NB4 (cell line): ENCODE results near the gene ZNF580.

Experiments
- DNase-seq: peaks from one replicate; pipeline ENCODE4 v3.0.0; 2010; ENCODE audit warnings: low read depth
- H3K4me3 ChIP-seq: one replicate; pipeline ENCODE4 v1.5.1; 2011; ENCODE audit warnings: mild to moderate bottlenecking, low read depth, low read length, moderate library complexity
- CTCF ChIP-seq: IDR thresholded peaks from one replicate; pipeline ENCODE4 v1.5.1; 2012; ENCODE audit warnings: low read depth, low read length
- MAX ChIP-seq: IDR thresholded peaks from 2 replicates; pipeline ENCODE4 v1.6.1; 2011; ENCODE audit warnings: low read depth, low read length
- MYC ChIP-seq: IDR thresholded peaks from 2 replicates; pipeline ENCODE4 v1.6.1; 2011; ENCODE audit warnings: low read depth, low read length
- POLR2A ChIP-seq: IDR thresholded peaks from 2 replicates; pipeline ENCODE4 v1.6.1; 2011; ENCODE audit warnings: mild to moderate bottlenecking; ENCODE audit not compliant: insufficient read length; ENCODE audit errors: extremely low read depth

Gene ZNF580

GRCh38 chr19:55650126-55650557 lies 9.3 kb downstream of the ZNF580 start:
- TF ChIP-seq POLR2A (no peak), MAX (no peak), MYC (no peak), CTCF (no peak)
- no peak for DNase-seq
- no peak overlapping the region for H3K4me3 ChIP-seq

GRCh38 chr19:55650602-55651230 lies 9.9 kb downstream of the ZNF580 start:
- no peak for DNase-seq
- TF ChIP-seq POLR2A = no peak
- no peak for TF ChIP-seq MYC
- TF ChIP-seq MAX = no peak
- no peak for TF ChIP-seq CTCF
- no peak overlapping the region for H3K4me3 ChIP-seq

- H3K4me3 ChIP-seq = no peak overlapping the region
- no peak for TF ChIP-seq MAX
- no peak for DNase-seq
Measured at GRCh38 chr19:55651236-55651635, 10.4 kb downstream of the ZNF580 start.

GRCh38 chr19:55652311-55653128 lies 11.7 kb downstream of the ZNF580 start:
- TF ChIP-seq MAX (no peak), MYC (no peak), POLR2A (no peak), CTCF (no peak)
- DNase-seq = no peak
- H3K4me3 ChIP-seq = no peak overlapping the region

GRCh38 chr19:55653651-55654322 lies 13.0 kb downstream of the ZNF580 start:
- DNase-seq = peak; percentile 95
- TF ChIP-seq POLR2A (peak; percentile 62), MYC (peak; percentile 41; the same call in 1 of the 2 replicates), CTCF (peak; percentile 96), MAX (peak; percentile 6; the same call in 1 of the 2 replicates)
- H3K4me3 ChIP-seq = peak overlapping the region; percentile 87
